Stimulated activated CD4-positive, alpha-beta T cell treated with anti-CD3 and anti-CD28 coated beads, Interleukin-1b, Interleukin-23, amount 100 ng/mL, for 4 hours (primary cell): Measurements from ENCODE around the gene RASA4B.
"Not testable (repeated sequence)": the region's sequence is repeated elsewhere in the genome, so short reads cannot be mapped to it uniquely, and the experiment has no call there.

Experiments
- DNase-seq, 2 donors: peaks; one replicate each; pipeline ENCODE4 v3.0.0-alpha.2; 2020; ENCODE audit warnings: low read depth in 2 of 2

The RASA4B gene

DNA sequence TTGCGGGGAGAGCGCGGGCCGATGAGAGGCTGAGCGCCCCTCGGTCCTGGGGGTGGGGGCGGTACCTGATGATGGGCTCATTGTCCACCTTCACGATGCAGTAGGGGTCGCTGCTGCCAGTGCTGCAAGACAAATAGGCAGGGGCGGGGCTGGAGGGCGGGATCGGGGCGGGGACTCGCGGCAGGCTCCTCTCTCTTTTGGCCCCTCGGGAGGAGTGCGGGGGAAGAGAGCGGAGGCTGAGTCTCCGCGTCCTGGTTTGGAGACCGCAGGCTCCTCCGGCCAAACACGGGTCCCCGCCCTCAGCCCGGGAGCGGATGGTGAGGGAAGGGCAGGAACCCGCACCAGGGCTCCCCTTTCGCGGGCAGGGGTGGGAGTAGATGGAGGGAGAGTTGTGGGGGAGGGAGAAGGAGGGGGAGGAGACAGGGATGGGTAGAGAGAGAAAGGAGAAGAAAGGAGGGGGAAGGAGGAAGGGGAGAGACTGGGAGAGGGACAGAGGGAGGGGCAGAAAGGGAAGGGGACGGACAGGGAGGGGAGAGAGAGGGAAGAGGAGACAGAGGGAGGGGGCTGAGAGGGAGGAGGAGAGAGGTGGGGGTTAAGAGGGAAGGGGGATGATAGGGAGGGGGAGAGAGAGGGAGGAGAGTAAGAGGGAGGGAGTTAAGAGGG lies 5.6 kb downstream of the RASA4B start:
- not testable (repeated sequence) for DNase-seq

DNA sequence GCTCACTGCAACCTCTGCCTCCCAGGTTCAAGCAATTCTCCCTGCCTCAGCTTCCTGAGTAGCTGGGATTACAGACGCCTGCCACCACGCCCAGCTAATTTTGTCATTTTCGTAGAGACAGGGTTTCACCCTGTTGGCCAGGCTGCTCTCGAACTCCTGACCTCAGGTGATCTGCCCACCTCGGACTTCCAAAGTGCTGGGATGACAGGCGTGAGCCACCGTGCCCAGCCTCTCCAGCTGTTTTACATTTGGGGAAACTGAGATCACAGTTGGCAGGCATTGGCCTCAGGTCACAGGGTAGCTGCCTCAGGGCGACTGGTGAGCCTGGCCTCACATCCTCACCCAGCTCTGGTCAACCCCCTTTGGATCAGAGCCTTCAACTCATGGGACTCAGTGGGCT lies 7.0 kb downstream of the RASA4B start:
- DNase-seq, result not testable (repeated sequence)

DNA sequence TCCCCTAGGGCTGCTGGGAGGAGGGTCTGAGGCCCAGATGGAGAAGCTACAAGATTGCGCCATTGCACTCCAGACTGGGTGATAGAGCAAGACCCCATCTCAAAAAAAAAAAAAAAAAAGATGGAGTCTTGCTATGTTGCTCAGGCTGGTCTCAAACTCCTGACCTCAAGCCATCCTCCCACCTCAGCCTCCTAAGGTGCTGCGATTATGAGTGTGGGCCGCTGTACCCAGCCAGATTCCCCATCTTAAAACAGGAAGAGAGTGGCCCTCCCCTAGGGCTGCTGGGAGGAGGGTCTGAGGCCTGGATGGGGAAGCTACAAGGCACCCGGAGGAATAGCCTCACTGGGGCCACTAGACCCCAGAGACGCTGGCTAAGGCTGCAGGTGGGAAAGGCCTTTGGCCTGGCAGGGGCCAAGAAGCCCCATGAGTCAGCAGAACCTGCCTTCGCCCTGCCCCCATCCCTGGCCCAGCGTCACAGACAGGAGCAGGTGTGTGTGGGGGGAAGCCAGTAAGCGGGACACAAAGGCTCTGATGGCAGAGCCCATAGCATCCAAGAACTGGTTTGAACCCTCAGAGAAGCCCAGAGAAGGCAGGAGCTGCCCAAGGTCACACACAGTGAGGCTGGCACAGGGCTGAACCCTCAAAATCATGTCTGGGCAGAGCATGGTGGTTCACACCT lies 10.0 kb downstream of the RASA4B start:
- not testable (repeated sequence) for DNase-seq

DNA sequence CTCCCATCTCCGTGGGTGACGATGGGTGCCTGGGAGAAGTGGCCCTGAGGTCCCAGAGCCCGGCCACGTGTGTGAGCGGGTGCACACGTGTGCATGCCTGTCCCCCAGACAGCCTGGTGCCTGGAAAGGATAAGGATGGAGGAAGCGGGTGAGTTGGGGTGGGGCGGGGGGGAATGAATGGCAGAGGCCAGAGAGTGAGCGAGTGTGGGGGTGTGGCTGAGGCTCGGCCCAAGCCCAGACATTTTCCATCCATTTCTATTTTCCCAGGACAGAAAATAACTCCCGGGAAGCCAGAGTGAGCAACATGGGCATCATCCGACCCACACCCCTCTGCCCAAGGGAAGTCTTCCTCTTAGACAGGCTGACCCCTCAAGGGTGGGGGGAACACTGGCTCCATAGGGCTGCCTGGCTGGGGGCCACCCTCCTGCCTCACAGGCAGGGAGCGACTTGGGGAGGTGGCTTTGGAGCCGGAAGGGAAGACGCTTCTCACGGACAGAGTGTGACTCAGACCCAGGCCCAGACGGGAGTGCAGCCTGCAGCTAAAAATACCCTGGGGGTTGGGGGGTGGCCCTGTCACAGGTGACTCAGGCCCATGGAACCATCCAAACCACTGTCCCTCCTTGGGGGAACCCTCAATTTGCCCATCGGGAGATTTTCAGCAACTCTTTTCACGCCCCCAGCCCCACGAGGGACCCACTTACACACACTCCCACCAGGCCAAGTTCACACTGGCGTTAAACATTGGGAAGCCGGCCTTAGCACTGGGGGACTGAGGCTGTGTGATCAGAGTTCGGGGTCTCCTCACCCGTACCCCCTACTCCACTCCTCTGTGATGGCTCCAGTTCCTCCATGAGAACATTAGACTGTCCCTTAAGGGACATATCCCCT lies 12.0 kb downstream of the RASA4B start:
- not testable (repeated sequence) for DNase-seq

DNA sequence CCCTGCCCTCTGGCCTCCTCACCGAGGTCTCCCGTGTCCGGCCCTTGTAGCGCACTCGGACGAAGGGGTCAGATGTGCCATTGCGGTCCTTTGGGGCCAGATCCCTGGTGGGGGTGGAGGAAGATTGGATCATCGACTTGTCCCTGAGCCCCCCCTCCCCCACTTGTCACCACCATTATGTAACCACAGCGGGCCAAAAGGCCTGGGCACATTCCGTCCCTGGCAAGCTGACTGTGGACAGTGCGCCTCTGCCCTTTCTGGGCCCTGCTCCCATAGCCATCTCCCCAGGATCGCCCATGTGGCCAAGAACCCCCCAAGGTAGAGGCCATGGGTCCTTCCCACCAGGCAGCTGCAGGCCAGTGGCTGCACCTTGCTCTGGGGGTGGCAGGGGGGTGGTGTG lies 14.4 kb downstream of the RASA4B start:
- DNase-seq, result not testable (repeated sequence)

DNA sequence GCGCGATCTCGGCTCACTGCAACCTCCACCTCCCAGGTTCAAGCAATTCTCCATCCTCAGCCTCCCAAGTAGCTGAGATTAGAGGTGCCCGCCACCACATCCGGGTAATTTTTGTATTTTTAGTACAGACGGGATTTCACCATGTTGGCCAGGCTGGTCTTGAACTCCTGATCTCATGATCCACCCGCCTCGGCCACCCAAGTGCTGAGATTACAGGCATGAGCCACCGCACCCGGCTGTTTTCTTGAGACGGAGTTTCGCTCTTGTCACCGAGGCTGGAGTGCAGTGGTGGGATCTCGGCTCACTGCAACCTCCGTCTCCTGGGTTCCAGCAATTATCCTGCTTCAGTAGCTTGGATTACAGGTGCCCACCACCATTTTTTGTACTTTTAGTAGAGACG lies 19.3 kb downstream of the RASA4B start:
- DNase-seq, result not testable (repeated sequence)

DNA sequence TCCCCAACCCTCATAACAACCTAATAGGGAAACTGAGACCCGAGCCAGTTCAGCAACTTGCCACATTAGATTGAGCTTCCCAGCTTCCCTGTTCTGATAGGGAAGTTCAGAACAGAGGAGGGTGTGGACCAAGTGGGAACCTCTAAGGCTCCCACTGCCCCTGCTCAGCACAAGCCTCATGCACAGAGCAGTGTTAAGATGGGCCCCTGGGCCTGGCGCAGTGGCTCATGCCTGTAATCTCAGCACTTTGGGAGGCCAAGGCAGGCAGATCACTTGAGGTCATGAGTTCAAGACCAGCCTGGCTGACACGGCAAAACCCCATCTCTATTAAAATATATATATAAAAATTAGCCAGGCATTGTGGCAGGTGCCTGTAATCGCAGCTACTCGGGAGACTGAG lies 20.3 kb downstream of the RASA4B start:
- not testable (repeated sequence) for DNase-seq

DNA sequence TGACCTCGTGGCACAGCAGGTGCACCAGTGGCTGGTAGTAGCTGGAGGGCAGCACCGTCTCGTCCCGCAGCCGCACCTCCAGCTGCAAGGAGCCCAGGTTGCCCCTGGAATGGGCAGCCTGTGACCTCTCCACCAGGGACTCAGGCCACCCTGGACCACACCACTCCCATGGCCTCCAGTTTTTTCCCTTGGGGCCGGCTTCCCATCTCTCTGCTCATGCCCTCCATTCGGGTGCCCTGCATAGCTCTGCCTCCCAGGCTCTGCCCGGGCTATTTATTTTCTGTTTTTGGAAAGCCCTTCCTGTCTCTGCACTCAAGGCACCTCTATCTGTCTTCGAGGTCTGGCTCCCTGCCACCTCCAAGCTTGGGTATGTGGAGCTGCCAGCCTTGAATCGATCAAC lies 20.7 kb downstream of the RASA4B start:
- DNase-seq, result not testable (repeated sequence)

DNA sequence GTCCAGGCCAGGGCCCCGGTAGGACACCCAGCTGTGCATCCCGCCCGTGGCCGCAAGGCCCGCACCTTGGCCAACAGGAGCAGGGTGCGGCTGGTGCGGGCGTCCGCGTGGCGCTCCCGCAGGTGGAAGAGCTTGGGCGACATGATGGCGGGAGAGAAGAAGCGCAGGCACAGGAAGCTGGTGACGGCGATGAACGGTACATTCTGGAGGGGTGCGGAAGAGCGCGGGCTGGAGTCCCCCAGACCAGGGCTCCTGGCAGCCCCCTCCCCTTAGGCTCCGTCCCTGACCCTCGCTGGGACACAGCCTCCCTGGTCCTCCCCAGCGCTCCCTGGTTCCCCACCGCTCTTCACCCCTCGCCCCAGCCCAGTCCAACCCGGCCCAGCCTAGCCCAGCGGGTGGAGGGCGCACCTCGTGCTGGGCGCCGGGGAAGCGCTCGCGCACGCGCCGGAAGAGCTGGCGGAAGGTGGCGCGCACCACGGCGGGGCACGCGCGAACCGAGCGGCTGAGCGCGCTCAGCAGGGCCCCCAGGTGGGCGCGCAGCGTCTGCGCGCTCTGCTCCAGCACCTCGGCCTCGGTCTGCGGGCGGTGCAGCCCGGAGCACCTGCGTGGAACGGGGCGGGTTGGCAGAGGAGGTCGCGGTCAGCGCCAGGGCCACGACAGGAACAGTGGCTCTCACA lies 23.0 kb downstream of the RASA4B start:
- DNase-seq, result not testable (repeated sequence)

DNA sequence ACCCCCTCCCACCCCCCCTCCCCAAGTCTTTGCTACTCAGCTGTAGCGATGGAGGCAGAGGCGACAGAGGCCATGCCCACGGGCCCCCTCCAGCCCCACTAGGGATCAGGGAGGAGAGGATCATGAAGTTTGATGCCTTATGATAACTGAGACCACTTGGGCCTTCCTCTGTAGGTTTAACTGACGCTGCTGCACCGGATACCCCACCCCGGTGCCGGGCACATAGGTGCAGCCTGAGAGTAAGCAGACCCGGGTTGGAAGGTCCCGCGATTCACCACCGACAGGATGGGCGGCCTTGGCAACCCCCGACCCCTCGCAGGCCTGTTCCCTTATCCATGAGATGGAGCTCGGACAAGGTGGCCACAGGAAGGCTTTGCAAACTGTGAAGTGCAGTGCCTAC lies 23.6 kb downstream of the RASA4B start:
- DNase-seq, result not testable (repeated sequence)

DNA sequence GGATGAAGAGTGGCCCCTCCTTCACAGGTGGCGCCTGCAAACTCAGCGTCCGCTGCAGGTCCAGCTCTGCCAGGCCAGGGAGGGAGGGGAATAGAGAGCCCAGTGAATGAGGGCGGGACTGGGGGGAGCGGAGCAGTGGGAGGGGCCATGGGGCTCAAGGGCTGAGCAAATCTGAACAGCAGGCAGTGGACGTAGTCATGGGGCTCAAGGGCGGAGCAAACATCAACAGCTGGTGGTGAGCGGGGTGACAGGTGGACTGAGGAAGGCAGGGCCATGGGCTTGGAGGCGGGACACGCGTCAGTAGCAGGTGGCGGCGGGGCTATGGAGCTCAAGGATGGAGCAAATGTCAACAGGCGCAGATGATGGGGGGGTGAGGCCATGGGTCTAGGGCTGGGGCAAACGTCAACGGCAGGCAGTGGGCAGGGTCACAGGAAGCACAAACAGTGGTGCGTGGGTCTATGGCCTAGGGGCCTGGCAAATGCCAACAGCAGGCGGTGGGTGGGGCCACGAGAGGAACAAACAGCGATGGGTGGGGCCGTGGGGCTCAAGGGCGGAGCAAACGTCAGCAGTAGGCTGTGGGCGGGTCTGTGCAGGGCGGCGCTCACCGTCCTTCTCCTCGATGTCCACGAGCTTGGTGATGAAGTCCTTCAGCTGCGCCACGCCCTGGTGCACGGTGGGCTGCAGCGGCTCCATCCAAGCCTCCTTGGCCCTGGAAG lies 24.2 kb downstream of the RASA4B start:
- DNase-seq, result not testable (repeated sequence)

DNA sequence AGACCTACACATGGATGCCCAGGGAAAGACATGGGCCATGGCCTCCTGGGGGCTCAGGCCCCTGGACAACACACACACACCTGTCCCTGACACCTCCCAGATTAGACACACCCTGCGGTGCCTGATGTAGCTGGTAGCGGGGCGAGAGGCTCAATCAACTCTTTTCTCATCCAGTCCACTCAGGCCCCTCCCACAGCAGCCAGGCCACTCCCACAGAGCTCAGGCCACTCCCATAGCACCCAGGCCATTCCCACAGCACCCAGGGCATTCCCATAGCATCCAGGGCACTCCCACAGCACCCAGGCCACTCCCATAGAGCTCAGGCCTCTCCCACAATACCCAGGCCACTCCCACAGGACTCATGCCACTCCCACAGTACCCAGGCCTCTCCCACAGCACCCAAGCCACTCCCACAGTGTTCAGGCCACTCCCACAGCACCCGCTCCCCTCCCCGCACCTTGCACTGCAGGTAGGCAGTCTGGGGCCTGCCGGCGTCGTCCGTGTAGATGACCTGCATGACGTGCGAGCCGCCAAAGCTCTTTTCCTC lies 27.0 kb downstream of the RASA4B start:
- DNase-seq, result peak in 1 of 2 donors; percentile 48

DNA sequence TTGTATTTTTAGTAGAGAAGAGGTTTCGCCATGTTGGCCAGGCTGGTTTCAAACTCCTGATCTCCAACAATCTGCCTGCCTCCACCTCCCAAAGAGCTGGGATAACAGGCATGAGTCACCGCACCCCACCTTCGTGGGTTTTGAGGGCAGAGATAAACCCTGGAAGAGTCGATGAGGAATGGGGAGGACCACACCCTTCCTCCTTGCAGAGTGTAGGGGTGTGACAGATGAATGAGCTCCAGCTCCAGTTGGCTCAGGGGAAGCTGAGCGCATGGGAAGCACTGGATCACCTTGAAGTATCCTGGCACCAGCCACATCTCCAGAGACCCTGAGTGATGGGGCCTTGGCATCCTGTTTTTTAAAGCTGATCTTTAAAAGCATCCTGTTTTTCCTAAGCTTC lies 33.3 kb downstream of the RASA4B start:
- not testable (repeated sequence) for DNase-seq

DNA sequence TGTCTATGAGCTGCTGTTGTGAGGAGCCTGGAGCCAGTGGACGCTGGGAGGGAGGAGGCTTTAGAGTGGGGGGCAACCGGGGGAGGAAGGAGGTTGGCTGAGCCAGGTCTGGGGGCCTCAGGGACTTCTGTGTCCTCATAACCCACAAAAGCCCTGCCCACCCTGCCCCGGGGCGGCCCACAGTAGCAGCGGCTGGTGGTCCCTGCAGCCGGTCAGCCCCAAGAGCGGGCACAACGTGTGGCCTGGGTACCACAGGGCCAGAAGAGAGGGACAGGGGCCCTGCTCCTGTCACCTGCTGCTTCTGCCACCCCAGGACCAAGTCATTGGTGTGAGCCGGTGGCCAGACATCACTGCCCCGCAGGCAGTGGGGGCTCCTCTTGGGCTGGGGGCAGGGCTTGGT lies 35.6 kb downstream of the RASA4B start:
- not testable (repeated sequence) for DNase-seq

DNA sequence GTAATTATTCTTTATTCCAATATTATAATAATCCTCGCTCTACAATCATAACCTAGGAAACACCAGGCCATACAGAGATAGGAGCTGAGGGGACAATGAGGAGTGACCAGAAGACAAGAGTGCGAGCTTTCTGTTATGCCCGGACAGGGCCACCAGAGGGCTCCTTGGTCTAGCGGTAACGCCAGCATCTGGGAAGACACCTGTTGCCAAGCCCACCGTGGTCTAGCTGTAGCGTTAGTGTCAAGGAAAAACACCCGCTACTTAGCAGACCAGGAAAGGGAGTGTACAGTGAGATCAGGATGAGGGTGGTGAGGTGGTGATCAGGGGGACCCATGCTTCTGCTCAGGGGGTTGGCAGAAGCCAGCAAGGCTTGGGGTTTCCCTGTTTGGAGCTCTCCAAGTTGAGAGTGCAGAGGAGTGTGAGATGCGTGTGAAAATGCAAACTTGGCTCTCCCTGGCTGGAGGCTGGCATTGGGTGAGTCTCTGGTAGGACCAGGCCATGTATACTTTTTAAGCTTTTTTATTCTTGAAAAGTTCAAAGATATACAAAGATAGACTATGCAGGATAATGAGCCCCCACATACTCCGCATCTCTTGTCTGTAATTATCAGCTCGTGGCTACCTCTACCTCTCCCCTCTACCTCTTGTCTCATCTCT lies 37.5 kb downstream of the RASA4B start:
- DNase-seq, result not testable (repeated sequence)

DNA sequence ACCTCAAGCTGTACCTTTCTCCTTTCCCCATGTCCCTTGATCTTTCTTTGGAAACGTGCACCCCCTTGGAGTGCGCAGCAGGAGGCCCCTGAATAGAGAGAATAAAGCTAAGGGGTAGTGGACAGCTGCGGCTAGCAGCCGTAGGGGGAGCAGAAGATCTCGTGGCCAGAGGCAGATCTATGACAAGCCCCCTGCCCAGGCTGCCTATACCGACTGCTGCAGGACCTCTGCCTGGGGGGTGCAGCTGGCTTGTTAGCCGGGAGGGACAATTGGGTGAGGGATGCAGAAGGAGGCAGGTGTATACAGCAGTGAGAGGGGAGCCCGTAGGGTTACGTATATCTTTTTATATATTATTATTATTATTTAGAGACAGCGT lies 38.4 kb downstream of the RASA4B start:
- DNase-seq, result not testable (repeated sequence)

DNA sequence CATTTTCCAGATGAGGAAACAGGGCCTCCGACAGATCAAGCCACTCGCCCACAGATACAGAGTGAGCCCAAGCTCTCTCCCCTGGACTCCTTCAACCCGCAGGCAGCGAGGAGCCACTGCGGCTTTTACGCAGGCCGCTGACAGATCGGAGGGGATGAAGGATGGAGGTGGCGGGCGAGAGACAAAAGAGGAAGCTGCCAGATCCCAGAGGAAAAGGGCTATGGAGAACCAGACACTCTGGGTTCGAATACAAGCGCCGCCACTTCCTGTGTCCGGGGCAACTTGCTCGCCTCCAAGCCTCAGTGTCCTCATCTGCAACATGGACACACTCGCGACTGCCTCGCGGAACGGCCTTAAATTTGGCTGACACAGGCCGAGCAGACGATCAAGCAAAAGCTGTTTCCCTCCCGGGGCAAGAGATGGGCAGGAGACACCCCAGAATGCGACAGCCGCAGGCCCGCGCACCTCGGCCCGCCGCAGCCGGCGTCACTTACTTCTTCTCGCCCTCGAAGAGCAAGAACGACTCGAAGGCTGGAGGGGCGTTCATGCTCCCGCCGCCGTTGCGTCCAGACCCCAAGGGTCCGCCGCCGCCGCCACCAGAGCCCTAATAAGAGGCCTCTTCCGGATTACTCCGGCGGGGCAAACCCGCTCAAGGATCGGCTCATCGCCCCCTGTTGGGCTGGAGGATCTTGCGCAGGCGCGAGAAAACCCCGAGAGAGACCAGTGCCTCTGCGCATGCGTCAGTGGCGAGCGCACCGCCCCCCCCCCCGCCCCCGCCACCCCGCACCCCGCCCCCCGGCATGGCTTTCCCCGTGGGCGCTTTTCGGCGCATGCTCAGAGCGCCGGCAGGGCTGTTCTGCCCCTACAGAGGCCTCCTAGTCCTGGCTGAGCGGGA lies 39.0 kb downstream of the RASA4B start, which contains the start of gene POLR2J:
Gene POLR2J (minus strand): TSS at position 609 of the 895 bp plus-strand sequence. CDS start 62 bp downstream, at position 547.
- DNase-seq, result peak; percentile 81 to 97

DNA sequence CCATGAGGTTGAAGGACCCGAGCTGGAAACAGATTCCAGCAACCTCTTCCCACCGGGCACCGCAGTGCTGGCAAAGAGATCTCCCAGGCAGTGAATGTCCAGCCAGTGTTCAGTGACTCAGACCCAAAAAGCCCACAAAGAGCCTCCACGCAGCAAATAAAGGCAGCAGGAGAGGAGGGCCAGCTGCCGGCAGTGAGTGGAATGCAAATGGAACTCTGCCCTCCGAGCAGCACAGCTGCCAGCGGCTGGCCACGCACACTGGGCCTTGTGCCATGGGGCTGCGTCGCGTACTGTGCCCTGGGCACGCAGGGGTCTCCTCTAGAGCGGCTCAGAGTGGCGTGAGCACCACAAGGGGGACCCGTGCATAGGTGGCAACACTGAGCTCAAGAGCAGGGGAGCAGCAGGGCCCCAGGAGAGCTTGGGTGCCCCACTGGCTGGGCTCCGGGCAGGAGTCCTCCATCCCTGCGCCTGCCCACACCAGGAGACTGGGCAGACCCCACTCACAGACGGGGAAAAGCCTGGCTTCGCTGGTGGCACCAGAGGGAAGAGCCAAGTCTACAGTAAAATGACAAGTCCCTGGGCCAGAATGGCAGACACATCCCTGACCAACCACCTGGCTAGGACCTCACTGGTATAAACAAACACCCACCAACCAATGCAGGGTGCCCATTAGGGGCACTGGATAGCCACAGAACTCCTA lies 42.7 kb downstream of the RASA4B start:
- not testable (repeated sequence) for DNase-seq
